HepG2 (cell line): Measurements from ENCODE around the gene AKT3. TPM values are rescaled to one million over a fixed set of nuclear protein-coding genes. Genes with fewer than 3 reads are reported as not detected.

Experiments
- ATAC-seq: fragments of 200-7000 bp; cut with Tn5 transposase; 3 replicates; pipeline ENCODE4 v1.9.1; 2020; ENCODE audit warnings: mild to moderate bottlenecking, moderate library complexity
- BruUV-seq: library from RNA; stranded (reverse); fragments of 400-500 nt; replicated peaks from 2 replicates; lab custom pipeline; 2021; lab: Mats Ljungman, UMichigan
- CTCF ChIA-PET: fragments of 300-600 bp; formaldehyde crosslinking; extraction: SDS; loops from one replicate; lab custom pipeline; 2021; ENCODE audit warnings: low total read pairs, inconsistent platforms, low intra/inter-chr PET ratio; lab: Yijun Ruan, JAX
- POLR2A ChIA-PET: fragments of 350-600 bp; sonication (Branson Sonifier 250); formaldehyde crosslinking; loops from one replicate; lab custom pipeline; 2020; ENCODE audit warnings: antibody characterized with exemption, inconsistent platforms; lab: Yijun Ruan, JAX
- DNase-seq: peaks from one replicate; pipeline ENCODE4 v3.0.0-alpha.2; 2015; ENCODE audit warnings: low spot score
- FAIRE-seq: peaks from 3 replicates; lab custom pipeline; 2011; peaks lifted over from hg19 to GRCh38; lab: Jason Lieb, UNC
- H2AFZ ChIP-seq: one replicate; pipeline ENCODE4 v1.6.1; 2011; ENCODE audit warnings: low read length, inconsistent platforms
- H3K27ac ChIP-seq: fragments of 300-600 bp; 3 replicates; pipeline ENCODE4 v1.8.0; 2011; ENCODE audit warnings: mixed run types, mild to moderate bottlenecking, mixed read lengths, low read length, inconsistent platforms; ENCODE audit not compliant: insufficient read depth; ENCODE audit errors: extremely low read length
- H3K27me3 ChIP-seq, 2 experiments: fragments of 200-600 bp in 1 of 2; 2 replicates in 1 of 2; 3 replicates in 1 of 2; pipeline versions ENCODE4 v1.6.0 to v1.8.0; 2011; ENCODE audit warnings: low read length in 2 of 2, mild to moderate bottlenecking in 2 of 2, moderate library complexity in 2 of 2, inconsistent platforms in 1 of 2; ENCODE audit not compliant: insufficient read depth in 2 of 2, control insufficient read depth in 1 of 2
- H3K36me3 ChIP-seq, 2 experiments: fragments of 200-600 bp in 1 of 2; replicated peaks in 1 of 2; 2 replicates in 1 of 2; 3 replicates in 1 of 2; pipeline versions ENCODE4 v1.5.1 to v1.8.0; 2011; ENCODE audit warnings: low read length in 2 of 2, inconsistent platforms in 1 of 2; ENCODE audit not compliant: insufficient read depth in 2 of 2, control insufficient read depth in 1 of 2
- H3K4me1 ChIP-seq: 2 replicates; pipeline ENCODE4 v1.5.1; 2012; ENCODE audit warnings: low read length, inconsistent platforms; ENCODE audit not compliant: insufficient read depth
- H3K4me2 ChIP-seq: 2 replicates; pipeline ENCODE4 v1.6.0; 2011; ENCODE audit warnings: low read depth, low read length, inconsistent platforms
- H3K4me3 ChIP-seq, 3 experiments: fragments of 200-600 bp in 1 of 3; sonication (generic), shearing (Covaris generic) in 1 of 3; replicated peaks in 1 of 3; 2 replicates each; pipeline ENCODE4 v1.5.1; 2011 to 2016; ENCODE audit warnings: low read length in 3 of 3, inconsistent platforms in 2 of 3, low read depth in 2 of 3, mild to moderate bottlenecking in 2 of 3, control low read depth in 1 of 3, mixed read lengths in 1 of 3; ENCODE audit not compliant: insufficient read depth in 1 of 3
- H3K79me2 ChIP-seq: one replicate; pipeline ENCODE4 v1.6.1; 2011; ENCODE audit warnings: low read length, inconsistent platforms; ENCODE audit not compliant: insufficient read depth
- H3K9ac ChIP-seq: 2 replicates; pipeline ENCODE4 v1.6.0; 2011; ENCODE audit warnings: mild to moderate bottlenecking, low read depth, low read length, inconsistent platforms; ENCODE audit not compliant: insufficient read depth
- H3K9me3 ChIP-seq: 2 replicates; pipeline ENCODE4 v1.5.1; 2012; ENCODE audit warnings: mild to moderate bottlenecking, low read length
- H4K20me1 ChIP-seq: 2 replicates; pipeline ENCODE4 v1.6.0; 2011; ENCODE audit warnings: inconsistent platforms, mild to moderate bottlenecking, low read length, moderate library complexity; ENCODE audit not compliant: insufficient read depth
- CTCF ChIP-seq: sonication (generic); formaldehyde crosslinking; IDR thresholded peaks from 2 replicates; pipeline ENCODE4 v1.5.0; 2020; ENCODE audit warnings: mild to moderate bottlenecking, missing genetic modification reagents, moderate library complexity
- JUN ChIP-seq: sonication (generic); formaldehyde crosslinking; IDR thresholded peaks from 2 replicates; pipeline ENCODE4 v1.4.0; 2020; ENCODE audit warnings: mild to moderate bottlenecking, missing genetic modification reagents
- MATR3 ChIP-seq: sonication (generic); formaldehyde crosslinking; IDR thresholded peaks from 2 replicates; pipeline ENCODE4 v1.4.0; 2020; ENCODE audit warnings: missing genetic modification reagents
- ZNF367 ChIP-seq: sonication (generic); formaldehyde crosslinking; IDR thresholded peaks from 2 replicates; pipeline ENCODE4 v1.4.0; 2020; ENCODE audit warnings: missing genetic modification reagents, borderline replicate concordance
- ZNF468 ChIP-seq: sonication (generic); formaldehyde crosslinking; IDR thresholded peaks from 2 replicates; pipeline ENCODE4 v1.8.0; 2022; ENCODE audit warnings: mild to moderate bottlenecking, moderate library complexity, missing genetic modification reagents
- ZNF674 ChIP-seq: sonication (generic); formaldehyde crosslinking; IDR thresholded peaks from 2 replicates; pipeline ENCODE4 v1.5.0; 2020; ENCODE audit warnings: low read depth, mild to moderate bottlenecking, missing genetic modification reagents
- ZNF703 ChIP-seq: sonication (generic); formaldehyde crosslinking; IDR thresholded peaks from 2 replicates; pipeline ENCODE4 v1.5.1; 2020; ENCODE audit warnings: missing genetic modification reagents, mild to moderate bottlenecking, moderate library complexity, borderline replicate concordance
- ZNF749 ChIP-seq: sonication (generic); formaldehyde crosslinking; IDR thresholded peaks from 2 replicates; pipeline ENCODE4 v1.8.0; 2022; ENCODE audit warnings: mild to moderate bottlenecking, missing genetic modification reagents, moderate library complexity, borderline replicate concordance
- WGBS: methylation state at CpG from one replicate; pipeline ENCODE4 v1.1.6; 2017; ENCODE audit warnings: low lambda C conversion rate; 5-methylcytosine and 5-hydroxymethylcytosine counted together
- in situ Hi-C: cut with HindIII; loops from 2 replicates; pipeline ENCODE4 v1.10.0; 2017; ENCODE audit warnings: low pct_unique_long_range_greater_than_20kb; ENCODE audit not compliant: extremely low pct_ligation_motif_present
- intact Hi-C: fragments of 100-400 bp; cut with micrococcal nuclease; formaldehyde crosslinking; loops from one replicate; pipeline ENCODE4 v1.10.0; 2022; ENCODE audit not compliant: unreplicated experiment
- polyA plus RNA-seq, 8 experiments: library from polyadenylated mRNA; depleted of rRNA in 3 of 8; stranded (reverse) in 7 of 8; unstranded in 1 of 8; fragments of >200 nt; fragmentation: Illumina TruSeq in 4 of 8; extraction: Trizol in 4 of 8; gene quantifications; 2 replicates each; pipeline versions ENCODE4 v1.2.1 to v1.2.3, GENCODE V29; 2011 to 2016; ENCODE audit warnings: low read depth in 4 of 8, missing spikeins in 1 of 8, mixed read lengths in 1 of 8; ENCODE audit not compliant: insufficient read depth in 1 of 8
- total RNA-seq, 5 experiments: library from RNA; depleted of rRNA; stranded (reverse); fragments of >200 nt; fragmentation: Illumina TruSeq; extraction: Trizol; gene quantifications; 2 replicates each; pipeline ENCODE4 v1.2.3, GENCODE V29; 2016; ENCODE audit warnings: low read depth in 1 of 5

Gene AKT3
- total and polyA plus RNA-seq, 2 of the 13 experiments (the other 11 are each of a cell fraction or from before 2014, with no cell fraction given): 0.07 TPM

GRCh38 chr1:243819438-243819839 lies 30.6 kb downstream of the AKT3 start:
- ATAC-seq (no peak), DNase-seq (no peak), FAIRE-seq (no peak)
- no peak overlapping the region for H3K9ac ChIP-seq
- no peaks in the 10 kb centered on the region for H4K20me1 ChIP-seq
- no peak overlapping the region for H2AFZ ChIP-seq
- no peak overlapping the region for H3K27ac ChIP-seq
- CTCF ChIA-PET: no interaction called here
- WGBS: 38% methylated on average over 3 of the region's 5 CpGs
- H3K4me3 ChIP-seq: no peak overlapping the region
- H3K4me1 ChIP-seq: no peaks in the 10 kb centered on the region
- no peak overlapping the region for H3K4me2 ChIP-seq
- intact Hi-C loops (no loop called here), in situ Hi-C loops (no loop called here)
- no peaks in the 10 kb centered on the region for H3K27me3 ChIP-seq
- H3K36me3 ChIP-seq: no peaks in the 10 kb centered on the region
- no peaks in the 10 kb centered on the region for H3K79me2 ChIP-seq
- POLR2A ChIA-PET: no interaction called here
- H3K9me3 ChIP-seq: 0 out of 2 replicates have a peak, but pooled peaks cover 4% of the 10 kb centered on the region
- no TSS peak for BruUV-seq
- TF ChIP-seq ZNF468 (CRISPR knock-in tag) (no peak), CTCF (CRISPR knock-in tag) (peak; percentile 18; the same call in 1 of the 2 replicates)

- in situ Hi-C loops (no loop called here), intact Hi-C loops (no loop called here)
- Histone ChIP-seq H3K4me2 (no peak overlapping the region), H3K36me3 (no peaks in the 10 kb centered on the region), H3K27me3 (no peaks in the 10 kb centered on the region), H3K9ac (no peak overlapping the region), H3K79me2 (no peaks in the 10 kb centered on the region), H3K27ac (no peak overlapping the region), H3K9me3 (0 out of 2 replicates have a peak, but pooled peaks cover 5% of the 10 kb centered on the region), H3K4me3 (no peak overlapping the region), H4K20me1 (no peaks in the 10 kb centered on the region), H3K4me1 (no peaks in the 10 kb centered on the region), H2AFZ (no peak overlapping the region)
- ChIA-PET CTCF (no interaction called here), POLR2A (no interaction called here)
- no TSS peak for BruUV-seq
- DNase-seq (no peak), FAIRE-seq (no peak), ATAC-seq (no peak)
- WGBS: 74% methylated on average over 7 of the region's 13 CpGs
- TF ChIP-seq ZNF367 (CRISPR knock-in tag) (no peak), JUN (CRISPR knock-in tag) (no peak), ZNF674 (CRISPR knock-in tag) (no peak), ZNF703 (CRISPR knock-in tag) (no peak), ZNF749 (no peak), MATR3 (CRISPR knock-in tag) (no peak)
Measured at GRCh38 chr1:243818978-243819377, 31.1 kb downstream of the AKT3 start.
